H1 (cell line): ENCODE results near the gene C11orf54.

Experiments
- CTCF ChIP-seq, 3 experiments: IDR thresholded peaks; 1 replicate in 2 of 3; 2 replicates in 1 of 3; pipeline versions ENCODE4 v1.5.1 to v1.6.1; 2011; ENCODE audit warnings: low read length in 3 of 3, mild to moderate bottlenecking in 3 of 3, inconsistent platforms in 2 of 3, low read depth in 1 of 3, moderate library complexity in 1 of 3; ENCODE audit not compliant: insufficient read depth in 1 of 3; ENCODE audit errors: control extremely low read depth in 1 of 3
- POLR2AphosphoS5 ChIP-seq: IDR thresholded peaks from 2 replicates; pipeline ENCODE4 v1.6.1; 2011; ENCODE audit warnings: low read depth, low read length
- RXRA ChIP-seq: IDR thresholded peaks from 2 replicates; pipeline ENCODE4 v1.6.1; 2011; ENCODE audit warnings: low read depth, mild to moderate bottlenecking, low read length, moderate library complexity; ENCODE audit not compliant: insufficient read depth

GRCh38 chr11:93801366-93801765 is 59.9 kb downstream of the C11orf54 start:
- TF ChIP-seq POLR2AphosphoS5, result no peak
- no peak for TF ChIP-seq CTCF (IDR thresholded peaks at IDR 0.05; ENCODE audit: control extremely low read depth in 1 of 3, insufficient read depth in 1 of 3, low read depth in 1 of 3, low read length in 3 of 3)
- no peak for TF ChIP-seq RXRA
